HEK293T (cell line): Measurements from ENCODE around the gene CYFIP1.

Experiments used
- CTCF ChIA-PET: fragments of 350-600 bp; formaldehyde crosslinking; extraction: SDS; loops from one replicate; lab custom pipeline; 2021; ENCODE audit warnings: antibody characterized with exemption, inconsistent platforms; lab: Yijun Ruan, JAX
- POLR2A ChIA-PET: fragments of 350-600 bp; formaldehyde crosslinking; extraction: SDS; loops from one replicate; lab custom pipeline; 2020; ENCODE audit warnings: antibody characterized with exemption, inconsistent platforms; lab: Yijun Ruan, JAX
- DNase-seq: peaks from one replicate; pipeline ENCODE4 v3.0.0; 2012; ENCODE audit warnings: mixed read lengths; ENCODE audit errors: extremely low spot score
- ARNT ChIP-seq: fragments of 450-650 bp; IDR thresholded peaks from 2 replicates; pipeline ENCODE4 v1.6.1; 2017; ENCODE audit warnings: mild to moderate bottlenecking
- BHLHE40 ChIP-seq: fragments of 450-650 bp; IDR thresholded peaks from 2 replicates; pipeline ENCODE4 v1.6.1; 2016; ENCODE audit warnings: mild to moderate bottlenecking, moderate library complexity, borderline replicate concordance
- CTBP1 ChIP-seq: fragments of 450-650 bp; IDR thresholded peaks from 2 replicates; pipeline ENCODE4 v1.6.1; 2016; ENCODE audit warnings: borderline replicate concordance
- ELF4 ChIP-seq: fragments of 450-650 bp; IDR thresholded peaks from 2 replicates; pipeline ENCODE4 v1.6.1; 2017; ENCODE audit warnings: antibody characterized with exemption
- FOXA1 ChIP-seq: fragments of 450-650 bp; IDR thresholded peaks from 2 replicates; pipeline ENCODE4 v1.6.1; 2016; ENCODE audit warnings: mild to moderate bottlenecking
- FOXK2 ChIP-seq: fragments of 450-650 bp; IDR thresholded peaks from 2 replicates; pipeline ENCODE4 v1.6.1; 2016; ENCODE audit warnings: mild to moderate bottlenecking
- FOXM1 ChIP-seq: fragments of 450-650 bp; IDR thresholded peaks from 2 replicates; pipeline ENCODE4 v1.6.1; 2017; ENCODE audit warnings: mild to moderate bottlenecking, borderline replicate concordance
- HDGF ChIP-seq: fragments of 450-650 bp; IDR thresholded peaks from 2 replicates; pipeline ENCODE4 v1.6.1; 2017; ENCODE audit warnings: antibody characterized with exemption, borderline replicate concordance
- L3MBTL2 ChIP-seq: fragments of 450-650 bp; conservative IDR thresholded peaks from 2 replicates; pipeline ENCODE4 v1.6.1; 2016; ENCODE audit warnings: mild to moderate bottlenecking
- LEF1 ChIP-seq: fragments of 450-650 bp; IDR thresholded peaks from 2 replicates; pipeline ENCODE4 v1.6.1; 2017; ENCODE audit warnings: mild to moderate bottlenecking, borderline replicate concordance
- NFRKB ChIP-seq: fragments of 450-650 bp; IDR thresholded peaks from 2 replicates; pipeline ENCODE4 v1.6.1; 2016; ENCODE audit warnings: mild to moderate bottlenecking, moderate library complexity
- PKNOX1 ChIP-seq: fragments of 450-650 bp; IDR thresholded peaks from 2 replicates; pipeline ENCODE4 v1.6.1; 2016
- SP1 ChIP-seq: fragments of 450-650 bp; IDR thresholded peaks from 2 replicates; pipeline ENCODE4 v1.6.1; 2017
- SUZ12 ChIP-seq: fragments of 450-650 bp; IDR thresholded peaks from 2 replicates; pipeline ENCODE4 v1.6.1; 2016; ENCODE audit warnings: mild to moderate bottlenecking
- TARDBP ChIP-seq: fragments of 450-650 bp; IDR thresholded peaks from 2 replicates; pipeline ENCODE4 v1.6.1; 2016
- ZNF384 ChIP-seq: fragments of 450-650 bp; IDR thresholded peaks from 2 replicates; pipeline ENCODE4 v1.6.1; 2016

The CYFIP1 gene

GRCh38 chr15:22893081-22893480 is 87.1 kb downstream of the CYFIP1 start:
- POLR2A ChIA-PET: no interaction called here
- CTCF ChIA-PET: interaction anchor here (1.3 kb wide), 1 partner anchor 82 kb away, joined by 3 read pairs; no protein-coding TSS in a partner anchor
- no peak for DNase-seq
- TF ChIP-seq TARDBP: no peak
- TF ChIP-seq HDGF: no peak
- TF ChIP-seq CTBP1: no peak
- no peak for TF ChIP-seq LEF1
- TF ChIP-seq NFRKB: no peak
- TF ChIP-seq PKNOX1: no peak
- TF ChIP-seq ELF4: no peak
- no peak for TF ChIP-seq FOXA1
- no peak for TF ChIP-seq L3MBTL2
- TF ChIP-seq ARNT: no peak
- TF ChIP-seq ZNF384: no peak

- no peak for TF ChIP-seq ELF4
- TF ChIP-seq CTBP1: no peak
- no peak for TF ChIP-seq HDGF
- no peak for TF ChIP-seq FOXM1
- no peak for TF ChIP-seq ZNF384
- no peak for TF ChIP-seq NFRKB
- TF ChIP-seq FOXK2: no peak
- no peak for TF ChIP-seq LEF1
- no peak for TF ChIP-seq ARNT
- TF ChIP-seq PKNOX1: no peak
- no peak for TF ChIP-seq TARDBP
- no peak for TF ChIP-seq SUZ12
- no peak for TF ChIP-seq FOXA1
- TF ChIP-seq BHLHE40: no peak
- ChIA-PET POLR2A (no interaction called here), CTCF (interaction anchor here (1.3 kb wide), 1 partner anchor 81 kb away, joined by 3 read pairs; no protein-coding TSS in a partner anchor)
- DNase-seq: no peak
Observed at GRCh38 chr15:22892333-22892732, 87.8 kb downstream of the CYFIP1 start.

- ChIA-PET CTCF (no interaction called here), POLR2A (no interaction called here)
- no peak for DNase-seq
- TF ChIP-seq FOXM1: no peak
- no peak for TF ChIP-seq ARNT
- TF ChIP-seq ZNF384: no peak
- TF ChIP-seq CTBP1: no peak
- TF ChIP-seq BHLHE40: no peak
- TF ChIP-seq L3MBTL2: no peak
- no peak for TF ChIP-seq FOXA1
- TF ChIP-seq LEF1: no peak
- no peak for TF ChIP-seq ELF4
- TF ChIP-seq SP1: no peak
- no peak for TF ChIP-seq FOXK2
- no peak for TF ChIP-seq PKNOX1
- no peak for TF ChIP-seq TARDBP
- TF ChIP-seq NFRKB: no peak
- no peak for TF ChIP-seq HDGF
- TF ChIP-seq SUZ12: no peak
Observed at GRCh38 chr15:22891426-22892210, 88.5 kb downstream of the CYFIP1 start.

- no peak for DNase-seq
- ChIA-PET POLR2A (no interaction called here), CTCF (no interaction called here)
- TF ChIP-seq ZNF384 (no peak), SUZ12 (no peak), CTBP1 (no peak), ELF4 (no peak), L3MBTL2 (no peak)
Observed at GRCh38 chr15:22890296-22890695, 89.9 kb downstream of the CYFIP1 start.

- POLR2A ChIA-PET: no interaction called here
Observed at GRCh38 chr15:22889146-22889818, 90.9 kb downstream of the CYFIP1 start.

More at GRCh38 chr15:22889146-22889818, 90.9 kb downstream of the CYFIP1 start:
- CTCF ChIA-PET: no interaction called here
- TF ChIP-seq BHLHE40: no peak
- TF ChIP-seq CTBP1: no peak
- TF ChIP-seq ELF4: no peak
- no peak for TF ChIP-seq TARDBP
- no peak for TF ChIP-seq FOXM1
- no peak for TF ChIP-seq SP1
- TF ChIP-seq SUZ12: no peak
- TF ChIP-seq NFRKB: no peak
- TF ChIP-seq PKNOX1: no peak
- no peak for TF ChIP-seq FOXA1
- TF ChIP-seq FOXK2: no peak
- no peak for TF ChIP-seq ARNT
- no peak for DNase-seq
